HEK293 (cell line): ENCODE results near the gene NAPSA.
A peak's percentile ranks its signal among the peaks of the same experiment; 100 is the strongest.

Experiments used
- BCL11A ChIP-seq: fragments of 450-650 bp; formaldehyde crosslinking; IDR thresholded peaks from 2 replicates; pipeline ENCODE4 v1.5.1; 2016; ENCODE audit warnings: low read depth, missing biosample characterization, missing genetic modification characterization
- EGR2 ChIP-seq: fragments of 450-650 bp; formaldehyde crosslinking; IDR thresholded peaks from 2 replicates; pipeline ENCODE4 v1.5.1; 2016; ENCODE audit warnings: low read depth, missing biosample characterization, missing genetic modification characterization
- ELK4 ChIP-seq: IDR thresholded peaks from 2 replicates; pipeline ENCODE4 v1.6.1; 2011; ENCODE audit warnings: mild to moderate bottlenecking, low read depth, low read length, borderline replicate concordance
- FEZF1 ChIP-seq: fragments of 450-650 bp; formaldehyde crosslinking; IDR thresholded peaks from 2 replicates; pipeline ENCODE4 v1.5.1; 2016; ENCODE audit warnings: missing biosample characterization, missing genetic modification characterization
- GLIS1 ChIP-seq: fragments of 450-650 bp; formaldehyde crosslinking; IDR thresholded peaks from 2 replicates; pipeline ENCODE4 v1.5.1; 2016; ENCODE audit warnings: missing biosample characterization, missing genetic modification characterization
- KLF1 ChIP-seq: fragments of 450-650 bp; formaldehyde crosslinking; IDR thresholded peaks from 2 replicates; pipeline ENCODE4 v1.5.1; 2016; ENCODE audit warnings: missing biosample characterization, missing genetic modification characterization
- KLF17 ChIP-seq: fragments of 450-650 bp; formaldehyde crosslinking; IDR thresholded peaks from 2 replicates; pipeline ENCODE4 v1.5.1; 2016; ENCODE audit warnings: missing biosample characterization, missing genetic modification characterization
- MZF1 ChIP-seq: fragments of 450-650 bp; formaldehyde crosslinking; IDR thresholded peaks from 2 replicates; pipeline ENCODE4 v1.5.1; 2017; ENCODE audit warnings: missing biosample characterization, missing genetic modification characterization, borderline replicate concordance
- PATZ1 ChIP-seq: fragments of 450-650 bp; formaldehyde crosslinking; IDR thresholded peaks from 2 replicates; pipeline ENCODE4 v1.5.1; 2016; ENCODE audit warnings: missing biosample characterization, missing genetic modification characterization
- PRDM1 ChIP-seq: fragments of 450-650 bp; formaldehyde crosslinking; IDR thresholded peaks from 2 replicates; pipeline ENCODE4; 2016; ENCODE audit warnings: missing biosample characterization, missing genetic modification characterization
- PRDM4 ChIP-seq: fragments of 450-650 bp; formaldehyde crosslinking; IDR thresholded peaks from 2 replicates; pipeline ENCODE4 v1.5.1; 2017; ENCODE audit warnings: missing biosample characterization, missing genetic modification characterization
- SP7 ChIP-seq: fragments of 450-650 bp; formaldehyde crosslinking; IDR thresholded peaks from 2 replicates; pipeline ENCODE4 v1.5.1; 2016; ENCODE audit warnings: missing biosample characterization, missing genetic modification characterization
- TRIM28 ChIP-seq: IDR thresholded peaks from 2 replicates; pipeline ENCODE4 v1.6.1; 2011; ENCODE audit warnings: low read length, control low read depth, borderline replicate concordance
- ZBTB10 ChIP-seq: fragments of 450-650 bp; formaldehyde crosslinking; IDR thresholded peaks from 2 replicates; pipeline ENCODE4 v1.5.1; 2016; ENCODE audit warnings: missing biosample characterization, missing genetic modification characterization
- ZBTB17 ChIP-seq: fragments of 450-650 bp; formaldehyde crosslinking; IDR thresholded peaks from 2 replicates; pipeline ENCODE4 v1.5.1; 2016; ENCODE audit warnings: missing biosample characterization, missing genetic modification characterization
- ZBTB26 ChIP-seq: fragments of 450-650 bp; formaldehyde crosslinking; optimal IDR thresholded peaks from 2 replicates; pipeline ENCODE3; 2016; ENCODE audit warnings: missing biosample characterization, mild to moderate bottlenecking, missing genetic modification characterization
- ZBTB48 ChIP-seq: fragments of 450-650 bp; formaldehyde crosslinking; IDR thresholded peaks from 2 replicates; pipeline ENCODE4 v1.5.1; 2016; ENCODE audit warnings: missing biosample characterization, missing genetic modification characterization
- ZIC2 ChIP-seq: fragments of 450-650 bp; formaldehyde crosslinking; IDR thresholded peaks from 2 replicates; pipeline ENCODE4 v1.5.1; 2016; ENCODE audit warnings: missing biosample characterization, missing genetic modification characterization
- ZNF155 ChIP-seq: fragments of 450-650 bp; formaldehyde crosslinking; IDR thresholded peaks from 2 replicates; pipeline ENCODE4 v1.5.1; 2016; ENCODE audit warnings: missing biosample characterization, missing genetic modification characterization
- ZNF211 ChIP-seq: fragments of 450-650 bp; formaldehyde crosslinking; IDR thresholded peaks from 2 replicates; pipeline ENCODE4 v1.5.1; 2016; ENCODE audit warnings: low read depth, missing biosample characterization, missing genetic modification characterization
- ZNF24 ChIP-seq: fragments of 450-650 bp; formaldehyde crosslinking; IDR thresholded peaks from 2 replicates; pipeline ENCODE4 v1.5.1; 2016; ENCODE audit warnings: missing biosample characterization, missing genetic modification characterization
- ZNF311 ChIP-seq: fragments of 450-650 bp; formaldehyde crosslinking; IDR thresholded peaks from 2 replicates; pipeline ENCODE4 v1.5.1; 2017; ENCODE audit warnings: missing biosample characterization, missing genetic modification characterization, borderline replicate concordance
- ZNF354C ChIP-seq: fragments of 450-650 bp; formaldehyde crosslinking; IDR thresholded peaks from 2 replicates; pipeline ENCODE4 v1.5.1; 2016; ENCODE audit warnings: missing biosample characterization, missing genetic modification characterization, low read depth, borderline replicate concordance
- ZNF404 ChIP-seq: fragments of 450-650 bp; formaldehyde crosslinking; IDR thresholded peaks from 2 replicates; pipeline ENCODE4 v1.5.1; 2017; ENCODE audit warnings: missing biosample characterization, missing genetic modification characterization
- ZNF416 ChIP-seq: fragments of 450-650 bp; formaldehyde crosslinking; IDR thresholded peaks from 2 replicates; pipeline ENCODE4 v1.5.1; 2016; ENCODE audit warnings: missing biosample characterization, missing genetic modification characterization
- ZNF449 ChIP-seq: fragments of 450-650 bp; formaldehyde crosslinking; IDR thresholded peaks from 2 replicates; pipeline ENCODE4 v1.5.1; 2017; ENCODE audit warnings: missing biosample characterization, mild to moderate bottlenecking, missing genetic modification characterization, moderate library complexity
- ZNF837 ChIP-seq: fragments of 450-650 bp; formaldehyde crosslinking; IDR thresholded peaks from 2 replicates; pipeline ENCODE4 v1.5.1; 2016; ENCODE audit warnings: missing biosample characterization, missing genetic modification characterization

NAPSA gene

GRCh38 chr19:50330365-50331078 is 34.9 kb downstream of the NAPSA start (continued):
- no peak for TF ChIP-seq ZNF449 (tag by site-specific recombination)
- TF ChIP-seq SP7: peak; percentile 34; the same call in 1 of the 2 replicates
- TF ChIP-seq ZBTB48 (tag by site-specific recombination): no peak
- TF ChIP-seq PATZ1: peak; percentile 53
- TF ChIP-seq ZNF416 (tag by site-specific recombination): 0 out of 2 replicates have a peak, but pooled peaks have one; percentile 51
- no peak for TF ChIP-seq TRIM28
- TF ChIP-seq ZBTB10: 0 out of 2 replicates have a peak, but pooled peaks have one; percentile 21
- TF ChIP-seq PRDM4 (tag by site-specific recombination): 0 out of 2 replicates have a peak, but pooled peaks have one; percentile 4
- no peak for TF ChIP-seq ZNF155 (tag by site-specific recombination)
- TF ChIP-seq ZNF311: 0 out of 2 replicates have a peak, but pooled peaks have one; percentile 19
- TF ChIP-seq EGR2 (tag by site-specific recombination): 0 out of 2 replicates have a peak, but pooled peaks have one; percentile 26
- TF ChIP-seq ZBTB17 (tag by site-specific recombination): peak; percentile 74
- no peak for TF ChIP-seq ZNF837 (tag by site-specific recombination)
- TF ChIP-seq GLIS1: peak; percentile 42
- TF ChIP-seq ZNF211 (tag by site-specific recombination): no peak
- peak; percentile 14 for TF ChIP-seq ZBTB26
- peak; percentile 69 for TF ChIP-seq KLF17 (tag by site-specific recombination)
- TF ChIP-seq FEZF1 (tag by site-specific recombination): no peak
- TF ChIP-seq ZIC2: no peak
- TF ChIP-seq ZNF404 (tag by site-specific recombination): no peak
- TF ChIP-seq PRDM1 (tag by site-specific recombination): no peak
- TF ChIP-seq MZF1 (tag by site-specific recombination): no peak; the same call in 1 of the 2 replicates
- no peak for TF ChIP-seq ELK4
- 0 out of 2 replicates have a peak, but pooled peaks have one; percentile 44 for TF ChIP-seq ZNF24
- TF ChIP-seq BCL11A (tag by site-specific recombination): 0 out of 2 replicates have a peak, but pooled peaks have one; percentile 48
- TF ChIP-seq KLF1 (tag by site-specific recombination): peak; percentile 24; the same call in 1 of the 2 replicates
- TF ChIP-seq ZNF354C (tag by site-specific recombination): no peak
